ENCODE measurements around the gene NXPH3.
"Not testable (repeated sequence)": the region's sequence is repeated elsewhere in the genome, so short reads cannot be mapped to it uniquely, and the experiment has no call there.

The NXPH3 gene

GRCh38 chr17:49554694-49555494 lies 20.8 kb upstream of the NXPH3 start:
- no peak for DNase-seq

- DNase-seq, result no peak
These were observed 20.0 kb upstream of the NXPH3 start for GRCh38 chr17:49555495-49556222.

- DNase-seq, result peak; percentile 87
These were observed 19.3 kb upstream of the NXPH3 start for GRCh38 chr17:49556223-49556943.

- no peak for DNase-seq
These were observed 18.2 kb upstream of the NXPH3 start for GRCh38 chr17:49557312-49558024.

- DNase-seq, result no peak
These were observed 11.0 kb upstream of the NXPH3 start for GRCh38 chr17:49564638-49565037.

- no peak for DNase-seq
These were observed 9.7 kb upstream of the NXPH3 start for GRCh38 chr17:49565948-49566491.

- DNase-seq, result no peak
These were observed 9.0 kb upstream of the NXPH3 start for GRCh38 chr17:49566668-49567071.

GRCh38 chr17:49567104-49567521 lies 8.6 kb upstream of the NXPH3 start:
- DNase-seq, result no peak

GRCh38 chr17:49567871-49568694 lies 7.6 kb upstream of the NXPH3 start:
- peak; percentile 88 for DNase-seq

GRCh38 chr17:49568695-49569047 lies 7.0 kb upstream of the NXPH3 start:
- DNase-seq, result not testable (repeated sequence)

GRCh38 chr17:49570540-49571242 lies 5.0 kb upstream of the NXPH3 start:
- DNase-seq, result no peak

GRCh38 chr17:49571283-49571682 lies 4.4 kb upstream of the NXPH3 start:
- no peak for DNase-seq

- no peak for DNase-seq
These were observed 3.9 kb upstream of the NXPH3 start for GRCh38 chr17:49571764-49572163.

- DNase-seq, result no peak
These were observed 3.4 kb upstream of the NXPH3 start for GRCh38 chr17:49572226-49572625.

GRCh38 chr17:49572806-49573420 lies 2.8 kb upstream of the NXPH3 start:
- DNase-seq, result no peak

- no peak for DNase-seq
These were observed 2.0 kb upstream of the NXPH3 start for GRCh38 chr17:49573510-49574322.

GRCh38 chr17:49574323-49574781 lies 1.3 kb upstream of the NXPH3 start:
- no peak for DNase-seq

- no peak for DNase-seq
These were observed 559 bp upstream of the NXPH3 start for GRCh38 chr17:49574945-49575678.
